SKM-1 treated with dmso at 0.1 percent for 144 hours (cell line): Measurements from ENCODE around the gene FSD1.
"Not testable (repeated sequence)": the region's sequence is repeated elsewhere in the genome, so short reads cannot be mapped to it uniquely, and the experiment has no call there.

Source experiments
- DNase-seq: peaks from one replicate; lab custom pipeline; 2025; ENCODE audit not compliant: unreplicated experiment; lab: John Stamatoyannopoulos, UW

Gene FSD1

GRCh38 chr19:4284176-4284958, 20.0 kb upstream of the FSD1 start:
- DNase-seq = no peak

GRCh38 chr19:4284974-4285373, 19.4 kb upstream of the FSD1 start:
- DNase-seq = no peak

- not testable (repeated sequence) for DNase-seq
Observed at GRCh38 chr19:4286141-4286540, 18.3 kb upstream of the FSD1 start.

- no peak for DNase-seq
Observed at GRCh38 chr19:4288091-4288777, 16.2 kb upstream of the FSD1 start.

GRCh38 chr19:4291184-4291732, 13.1 kb upstream of the FSD1 start:
- no peak for DNase-seq

- DNase-seq = no peak
Observed at GRCh38 chr19:4292515-4292914, 11.9 kb upstream of the FSD1 start.

- DNase-seq = no peak
Observed at GRCh38 chr19:4294389-4294788, 10.0 kb upstream of the FSD1 start.

GRCh38 chr19:4295972-4296771, 8.2 kb upstream of the FSD1 start:
- no peak for DNase-seq

GRCh38 chr19:4297901-4298809, 6.2 kb upstream of the FSD1 start:
- DNase-seq = no peak

- no peak for DNase-seq
Observed at GRCh38 chr19:4298810-4299550, 5.4 kb upstream of the FSD1 start.

GRCh38 chr19:4300589-4300988, 3.8 kb upstream of the FSD1 start:
- no peak for DNase-seq

GRCh38 chr19:4301590-4302242, 2.7 kb upstream of the FSD1 start:
- DNase-seq = no peak

GRCh38 chr19:4302243-4302640, 2.2 kb upstream of the FSD1 start, which contains the start of gene TMIGD2:
Gene TMIGD2, minus strand, starts transcription at chr19:4302389. Its CDS starts 4 bp downstream, at chr19:4302385.
- no peak for DNase-seq

GRCh38 chr19:4303819-4304537, 420 bp upstream of the FSD1 start:
- no peak for DNase-seq

- DNase-seq = no peak
Observed at GRCh38 chr19:4305257-4305612, 837 bp downstream of the FSD1 start.

GRCh38 chr19:4305659-4306058, 1.3 kb downstream of the FSD1 start:
- no peak for DNase-seq

GRCh38 chr19:4310247-4311121, 6.1 kb downstream of the FSD1 start:
- no peak for DNase-seq
